Skin epidermis (tissue), 12 donors: ENCODE measurements around the gene PLCG1.
A peak's percentile ranks its signal among the peaks of the same experiment; 100 is the strongest.

ENCODE experiments used
- H3K27ac ChIP-seq, 21 experiments: fragments of 200-600 bp; sonication (generic) in 11 of 21; one replicate each; pipeline ENCODE4 v1.5.0; 2020; ENCODE audit warnings: mild to moderate bottlenecking in 3 of 21, inconsistent platforms in 2 of 21, moderate library complexity in 2 of 21
- H3K4me3 ChIP-seq, 7 experiments: fragments of 200-600 bp; sonication (generic) in 2 of 7; one replicate each; pipeline ENCODE4 v1.5.0; 2020; ENCODE audit warnings: inconsistent platforms in 2 of 7, mild to moderate bottlenecking in 2 of 7, moderate library complexity in 1 of 7

PLCG1 gene

DNA sequence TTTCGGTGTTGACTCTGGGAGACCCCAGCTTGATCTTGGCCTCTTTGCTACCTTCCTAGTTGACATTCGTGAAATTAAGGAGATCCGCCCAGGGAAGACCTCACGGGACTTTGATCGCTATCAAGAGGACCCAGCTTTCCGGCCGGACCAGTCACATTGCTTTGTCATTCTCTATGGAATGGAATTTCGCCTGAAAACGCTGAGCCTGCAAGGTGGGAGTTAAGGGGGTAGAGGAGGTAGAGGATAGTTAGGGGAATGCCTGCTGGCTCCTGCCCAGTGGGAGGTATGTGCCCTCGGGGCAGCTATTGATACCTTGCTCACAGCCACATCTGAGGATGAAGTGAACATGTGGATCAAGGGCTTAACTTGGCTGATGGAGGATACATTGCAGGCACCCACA, 22.2 kb downstream of the PLCG1 start:
- peak overlapping the region in 11 of 21 experiments; percentile 2 to 90 (median 79) for H3K27ac ChIP-seq
- no peak overlapping the region for H3K4me3 ChIP-seq

DNA sequence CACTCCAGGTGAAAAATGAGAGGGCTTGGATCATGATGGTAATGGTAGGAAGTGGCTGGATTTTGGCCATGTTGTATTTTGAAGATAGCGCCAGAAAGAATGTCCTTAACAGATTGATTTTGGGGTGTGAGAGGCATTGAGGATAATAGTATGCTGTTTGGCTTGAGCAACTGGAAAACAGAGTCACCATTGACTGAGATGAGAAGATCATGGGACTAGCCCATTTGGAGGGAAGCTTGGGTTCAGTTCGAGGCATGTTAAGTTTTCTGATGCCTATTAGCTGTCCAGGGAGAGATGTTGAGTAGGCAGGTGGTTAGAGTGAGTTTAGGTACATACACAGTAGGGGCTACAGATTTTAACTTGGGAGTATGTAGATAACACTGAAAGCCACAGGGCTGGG, 23.3 kb downstream of the PLCG1 start:
- peak overlapping the region in 5 of 21 experiments; percentile 12 to 90 (median 27) for H3K27ac ChIP-seq
- no peak overlapping the region for H3K4me3 ChIP-seq

DNA sequence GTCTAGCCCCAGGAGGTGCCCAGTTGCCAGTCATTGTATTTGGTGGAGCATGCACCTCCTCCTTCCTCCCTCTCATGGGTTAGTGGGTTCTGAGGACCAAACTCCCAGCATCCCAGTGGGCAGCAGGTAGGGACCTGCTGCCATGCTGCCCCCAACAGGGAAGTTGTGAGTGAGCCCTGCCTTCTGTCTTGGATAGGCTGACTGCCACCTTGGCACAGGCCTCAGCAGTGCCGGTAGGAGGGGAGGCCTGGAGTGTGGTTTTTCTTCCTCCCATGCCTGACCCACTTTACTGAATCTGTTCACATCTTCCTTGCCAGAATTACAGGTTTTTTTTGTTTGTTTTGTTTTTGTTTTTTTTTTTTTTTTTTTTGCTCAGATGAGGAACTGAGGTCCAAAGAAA, 24.5 kb downstream of the PLCG1 start:
- peak overlapping the region in 8 of 21 experiments; percentile 11 to 63 (median 26) for H3K27ac ChIP-seq
- H3K4me3 ChIP-seq: no peak overlapping the region

DNA sequence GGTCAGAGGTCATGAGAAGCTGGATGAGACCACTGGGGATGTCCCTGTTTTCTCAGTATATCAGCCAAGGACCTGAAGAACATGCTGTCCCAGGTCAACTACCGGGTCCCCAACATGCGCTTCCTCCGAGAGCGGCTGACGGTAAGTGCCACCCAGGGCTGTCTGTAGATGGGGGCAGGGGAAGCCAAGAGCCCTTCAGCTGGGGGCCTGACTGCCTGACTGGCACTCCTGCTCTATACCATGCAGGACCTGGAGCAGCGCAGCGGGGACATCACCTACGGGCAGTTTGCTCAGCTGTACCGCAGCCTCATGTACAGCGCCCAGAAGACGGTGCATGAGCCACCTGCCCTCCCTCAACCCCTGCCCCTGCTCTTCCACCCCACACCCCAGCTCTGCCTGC, 25.1 kb downstream of the PLCG1 start:
- Histone ChIP-seq H3K27ac (peak overlapping the region in 4 of 21 experiments; percentile 7 to 43 (median 22)), H3K4me3 (no peak overlapping the region)

DNA sequence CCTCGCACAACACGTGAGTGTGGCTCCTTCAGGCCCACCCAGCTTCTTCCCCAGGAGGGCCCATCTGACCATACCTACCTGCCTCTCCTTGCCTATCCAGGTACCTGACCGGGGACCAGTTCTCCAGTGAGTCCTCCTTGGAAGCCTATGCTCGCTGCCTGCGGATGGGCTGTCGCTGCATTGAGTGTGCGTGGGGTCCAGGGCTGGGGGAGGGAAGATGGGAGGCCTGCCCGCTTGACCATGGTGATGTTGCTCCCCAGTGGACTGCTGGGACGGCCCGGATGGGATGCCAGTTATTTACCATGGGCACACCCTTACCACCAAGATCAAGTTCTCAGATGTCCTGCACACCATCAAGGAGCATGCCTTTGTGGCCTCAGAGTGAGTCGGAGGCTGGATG, 26.5 kb downstream of the PLCG1 start:
- Histone ChIP-seq H3K27ac (no peak overlapping the region), H3K4me3 (no peak overlapping the region)

DNA sequence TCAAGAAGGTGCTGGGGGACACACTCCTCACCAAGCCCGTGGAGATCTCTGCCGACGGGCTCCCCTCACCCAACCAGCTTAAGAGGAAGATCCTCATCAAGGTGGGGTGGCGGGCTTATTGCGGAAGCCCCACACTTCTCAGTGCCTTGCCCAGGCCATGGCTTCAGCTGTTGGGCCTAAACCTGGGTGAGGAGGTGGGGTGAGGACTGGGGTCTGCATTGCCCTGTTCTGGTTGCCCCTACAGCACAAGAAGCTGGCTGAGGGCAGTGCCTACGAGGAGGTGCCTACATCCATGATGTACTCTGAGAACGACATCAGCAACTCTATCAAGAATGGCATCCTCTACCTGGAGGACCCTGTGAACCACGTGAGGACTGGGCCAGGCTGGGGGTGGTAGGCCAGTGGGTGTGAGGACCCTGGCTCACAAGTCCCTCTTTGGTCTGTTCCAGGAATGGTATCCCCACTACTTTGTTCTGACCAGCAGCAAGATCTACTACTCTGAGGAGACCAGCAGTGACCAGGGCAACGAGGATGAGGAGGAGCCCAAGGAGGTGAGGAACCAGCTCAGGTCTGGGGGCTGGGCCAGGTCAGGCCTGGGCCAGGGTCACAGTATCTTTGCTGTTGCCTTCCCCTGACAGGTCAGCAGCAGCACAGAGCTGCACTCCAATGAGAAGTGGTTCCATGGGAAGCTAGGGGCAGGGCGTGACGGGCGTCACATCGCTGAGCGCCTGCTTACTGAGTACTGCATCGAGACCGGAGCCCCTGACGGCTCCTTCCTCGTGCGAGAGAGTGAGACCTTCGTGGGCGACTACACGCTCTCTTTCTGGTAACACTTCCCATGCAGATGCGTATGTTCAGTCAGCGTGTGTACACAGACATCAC, 27.9 kb downstream of the PLCG1 start:
- Histone ChIP-seq H3K27ac (no peak overlapping the region), H3K4me3 (no peak overlapping the region)

DNA sequence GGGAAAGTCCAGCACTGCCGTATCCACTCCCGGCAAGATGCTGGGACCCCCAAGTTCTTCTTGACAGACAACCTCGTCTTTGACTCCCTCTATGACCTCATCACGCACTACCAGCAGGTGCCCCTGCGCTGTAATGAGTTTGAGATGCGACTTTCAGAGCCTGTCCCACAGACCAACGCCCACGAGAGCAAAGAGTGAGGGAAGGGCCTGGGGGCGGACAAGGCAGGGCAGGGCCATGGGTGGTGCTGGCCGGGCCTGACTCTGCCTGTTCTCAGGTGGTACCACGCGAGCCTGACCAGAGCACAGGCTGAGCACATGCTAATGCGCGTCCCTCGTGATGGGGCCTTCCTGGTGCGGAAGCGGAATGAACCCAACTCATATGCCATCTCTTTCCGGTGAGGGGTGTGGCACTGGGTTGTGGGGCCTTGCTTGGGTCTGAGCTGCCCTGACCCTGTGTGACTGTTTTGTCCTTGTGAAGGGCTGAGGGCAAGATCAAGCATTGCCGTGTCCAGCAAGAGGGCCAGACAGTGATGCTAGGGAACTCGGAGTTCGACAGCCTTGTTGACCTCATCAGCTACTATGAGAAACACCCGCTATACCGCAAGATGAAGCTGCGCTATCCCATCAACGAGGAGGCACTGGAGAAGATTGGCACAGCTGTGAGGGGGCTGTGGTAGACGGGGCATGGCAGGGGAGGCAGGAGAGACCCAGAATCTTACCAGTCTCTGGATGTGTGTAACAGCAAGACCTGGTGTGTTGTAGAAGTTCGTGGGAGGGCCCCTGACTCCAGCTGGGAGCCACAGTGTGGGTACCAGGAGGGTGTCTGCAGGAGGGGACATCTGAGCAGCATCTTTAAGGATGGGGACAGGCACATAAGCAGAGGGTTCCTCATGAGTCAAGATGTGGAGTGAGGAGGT, 29.1 kb downstream of the PLCG1 start:
- no peak overlapping the region for H3K4me3 ChIP-seq
- H3K27ac ChIP-seq: no peak overlapping the region

DNA sequence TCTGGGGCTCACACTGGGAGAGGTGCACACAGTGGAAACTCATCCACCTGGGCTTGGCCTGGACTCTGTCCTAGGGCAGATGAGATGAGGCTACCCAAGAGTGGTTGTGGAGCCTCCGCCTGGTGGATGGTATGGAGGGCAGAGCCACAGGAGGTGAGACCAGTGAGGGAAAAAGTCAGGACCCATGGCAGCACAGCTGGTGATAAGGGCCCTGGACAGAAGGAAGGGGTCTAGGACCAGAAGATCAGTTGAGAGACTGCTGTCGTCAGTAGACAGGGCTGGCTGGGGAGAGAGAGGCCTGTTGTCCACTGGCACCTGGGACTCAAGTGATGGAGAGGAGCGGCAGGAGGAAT, 29.8 kb downstream of the PLCG1 start:
- no peak overlapping the region for H3K4me3 ChIP-seq
- H3K27ac ChIP-seq: peak overlapping the region in 1 of 21 experiments; percentile 17

DNA sequence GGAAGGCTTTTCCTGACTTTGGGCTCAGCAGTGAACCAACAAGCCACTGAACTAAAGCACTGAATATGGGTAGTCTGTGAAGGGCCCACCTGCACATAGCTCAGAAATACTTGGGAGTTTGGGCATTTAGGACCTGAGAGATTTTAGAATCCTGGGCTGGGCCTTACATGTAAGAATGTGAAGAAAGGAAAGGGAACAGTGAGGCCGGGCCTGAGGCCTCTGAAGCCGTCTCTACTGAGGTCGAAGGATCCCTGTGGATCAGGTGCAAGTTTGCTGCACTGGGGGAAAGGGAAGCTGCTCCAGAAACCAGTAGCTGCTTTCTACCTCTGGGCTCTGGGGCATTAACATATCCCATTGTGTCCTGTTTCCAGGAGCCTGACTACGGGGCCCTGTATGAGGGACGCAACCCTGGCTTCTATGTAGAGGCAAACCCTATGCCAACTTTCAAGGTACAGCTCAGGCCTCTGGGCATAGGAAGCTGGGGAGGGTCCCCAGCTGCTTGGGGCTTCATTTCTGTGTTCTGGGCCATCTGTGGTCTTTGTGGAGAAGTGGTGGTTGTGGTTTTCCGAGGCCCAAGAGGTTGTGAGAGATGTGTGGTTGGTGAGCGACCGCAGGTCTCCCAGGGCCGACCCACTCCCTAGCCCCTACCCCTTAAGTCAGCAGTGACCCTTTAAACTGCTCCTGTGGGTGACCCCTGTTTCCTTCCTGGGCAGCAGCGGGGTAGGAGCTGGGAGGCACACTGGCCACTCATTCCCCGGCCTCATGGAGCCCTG, 30.3 kb downstream of the PLCG1 start:
- Histone ChIP-seq H3K27ac (peak overlapping the region in 5 of 21 experiments; percentile 0 to 57 (median 17)), H3K4me3 (no peak overlapping the region)

DNA sequence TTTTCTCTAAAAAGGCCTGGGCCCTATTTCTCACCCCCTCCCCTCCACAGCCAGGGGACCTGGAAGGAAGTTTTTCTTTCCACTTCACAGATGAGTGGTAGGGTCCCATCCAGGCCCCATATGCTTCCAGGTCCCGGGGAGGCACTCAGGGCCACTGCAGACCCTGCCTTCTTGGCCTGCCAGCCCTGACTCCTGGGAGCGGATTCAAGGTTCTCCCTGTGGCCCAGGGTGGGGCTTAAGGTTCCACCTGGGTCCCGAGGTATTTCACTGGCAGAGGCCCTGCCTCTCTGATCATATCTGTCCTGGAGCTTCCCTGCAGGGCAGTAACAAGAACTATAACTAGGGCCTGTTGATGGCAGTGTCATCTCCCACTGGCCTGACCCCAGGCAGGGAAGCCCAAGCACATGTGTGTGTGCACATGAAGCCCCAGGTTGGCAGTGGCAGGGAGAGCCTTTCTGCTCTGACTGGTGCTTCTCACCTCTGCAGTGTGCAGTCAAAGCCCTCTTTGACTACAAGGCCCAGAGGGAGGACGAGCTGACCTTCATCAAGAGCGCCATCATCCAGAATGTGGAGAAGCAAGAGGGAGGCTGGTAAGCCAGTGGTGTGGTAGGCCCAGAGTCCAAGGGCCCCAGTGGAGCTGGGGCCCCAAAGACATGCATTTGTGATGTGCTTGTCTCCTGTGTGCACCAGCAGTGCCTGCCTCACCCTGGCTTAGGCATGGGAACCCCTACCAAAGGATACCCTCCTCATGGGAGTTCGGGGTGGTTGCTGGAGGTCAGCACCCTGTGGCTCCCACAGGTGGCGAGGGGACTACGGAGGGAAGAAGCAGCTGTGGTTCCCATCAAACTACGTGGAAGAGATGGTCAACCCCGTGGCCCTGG, 31.2 kb downstream of the PLCG1 start:
- Histone ChIP-seq H3K4me3 (no peak overlapping the region), H3K27ac (peak overlapping the region in 8 of 21 experiments; percentile 0 to 57 (median 14))

DNA sequence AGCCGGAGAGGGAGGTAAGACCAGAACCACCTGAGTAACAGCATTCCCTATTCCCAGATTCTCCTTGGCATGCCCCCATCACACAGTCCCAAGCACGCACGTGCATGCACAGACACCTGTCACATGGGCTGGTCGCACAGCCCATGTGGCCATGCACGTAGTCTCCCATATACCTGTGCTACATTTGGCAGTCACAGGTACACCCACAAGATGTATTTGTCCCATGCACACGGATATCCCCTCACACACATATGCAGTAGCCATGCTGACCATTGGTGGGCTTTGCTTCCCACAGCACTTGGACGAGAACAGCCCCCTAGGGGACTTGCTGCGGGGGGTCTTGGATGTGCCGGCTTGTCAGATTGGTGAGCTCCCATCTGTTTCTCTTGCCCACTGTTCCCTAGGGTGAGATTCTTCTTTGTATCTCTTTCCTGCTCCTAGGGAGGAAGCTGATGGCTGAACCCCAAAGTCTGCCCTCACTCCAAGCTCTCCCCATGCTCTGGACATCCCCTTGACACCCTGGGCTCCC, 31.9 kb downstream of the PLCG1 start:
- Histone ChIP-seq H3K4me3 (no peak overlapping the region), H3K27ac (peak overlapping the region in 4 of 21 experiments; percentile 1 to 44 (median 22))

DNA sequence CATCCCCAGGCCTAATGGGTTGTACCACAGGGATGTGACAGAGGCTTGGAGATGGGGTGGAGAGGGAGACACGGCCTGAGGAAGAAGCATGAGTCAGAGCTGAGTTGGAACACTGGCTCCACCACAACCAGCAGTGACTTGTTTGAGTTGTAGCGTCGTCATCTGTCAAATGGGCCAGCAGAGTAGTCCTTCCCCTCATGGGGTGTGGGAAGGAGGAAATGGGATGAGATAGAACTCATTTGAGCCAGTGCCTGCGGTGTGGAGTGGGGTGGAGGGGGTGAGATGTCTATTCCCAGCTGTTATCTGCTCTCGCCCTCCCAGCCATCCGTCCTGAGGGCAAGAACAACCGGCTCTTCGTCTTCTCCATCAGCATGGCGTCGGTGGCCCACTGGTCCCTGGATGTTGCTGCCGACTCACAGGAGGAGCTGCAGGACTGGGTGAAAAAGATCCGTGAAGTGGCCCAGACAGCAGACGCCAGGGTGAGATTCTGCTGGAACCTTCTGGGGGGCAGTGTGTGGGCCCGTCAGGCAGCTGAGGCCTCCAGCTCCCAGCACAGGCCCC, 32.5 kb downstream of the PLCG1 start:
- no peak overlapping the region for H3K4me3 ChIP-seq
- peak overlapping the region in 8 of 21 experiments; percentile 4 to 55 (median 34) for H3K27ac ChIP-seq

DNA sequence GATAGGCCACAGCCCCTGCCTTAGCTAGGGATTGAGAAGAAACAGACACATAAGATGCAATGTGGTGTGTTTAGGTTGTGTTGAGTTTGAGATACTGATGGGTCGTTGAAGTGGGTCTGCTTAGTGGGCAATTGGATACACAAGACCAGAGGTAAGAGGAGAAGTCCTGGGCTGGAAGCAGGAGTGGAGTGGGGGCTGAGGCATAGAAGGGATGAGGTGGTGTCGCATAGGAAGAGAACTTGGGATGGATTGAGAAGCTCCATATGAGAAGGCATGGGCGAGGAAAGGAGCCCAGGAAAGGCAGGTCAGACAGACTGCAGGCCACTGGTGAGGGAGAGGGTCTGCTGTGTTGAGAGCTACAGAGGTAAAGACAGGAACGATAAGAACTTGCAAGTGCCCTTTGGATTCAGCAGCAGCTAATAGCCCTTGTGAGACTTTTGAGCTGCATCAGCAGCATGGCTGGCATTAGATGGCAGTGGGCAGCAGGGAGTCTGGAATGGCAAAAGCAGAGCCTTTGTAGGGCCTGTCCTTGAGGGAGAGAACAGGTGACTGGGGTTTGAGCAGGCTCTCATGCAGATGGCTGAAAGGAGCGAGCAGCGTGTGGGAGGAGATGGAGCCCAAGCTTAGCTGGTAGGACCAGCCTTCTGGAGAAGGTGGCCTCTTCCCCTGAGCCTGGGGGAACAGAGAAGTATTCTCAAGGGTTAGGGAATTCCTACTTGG, 33.2 kb downstream of the PLCG1 start:
- Histone ChIP-seq H3K27ac (peak overlapping the region in 9 of 21 experiments; percentile 4 to 55 (median 33)), H3K4me3 (no peak overlapping the region)

DNA sequence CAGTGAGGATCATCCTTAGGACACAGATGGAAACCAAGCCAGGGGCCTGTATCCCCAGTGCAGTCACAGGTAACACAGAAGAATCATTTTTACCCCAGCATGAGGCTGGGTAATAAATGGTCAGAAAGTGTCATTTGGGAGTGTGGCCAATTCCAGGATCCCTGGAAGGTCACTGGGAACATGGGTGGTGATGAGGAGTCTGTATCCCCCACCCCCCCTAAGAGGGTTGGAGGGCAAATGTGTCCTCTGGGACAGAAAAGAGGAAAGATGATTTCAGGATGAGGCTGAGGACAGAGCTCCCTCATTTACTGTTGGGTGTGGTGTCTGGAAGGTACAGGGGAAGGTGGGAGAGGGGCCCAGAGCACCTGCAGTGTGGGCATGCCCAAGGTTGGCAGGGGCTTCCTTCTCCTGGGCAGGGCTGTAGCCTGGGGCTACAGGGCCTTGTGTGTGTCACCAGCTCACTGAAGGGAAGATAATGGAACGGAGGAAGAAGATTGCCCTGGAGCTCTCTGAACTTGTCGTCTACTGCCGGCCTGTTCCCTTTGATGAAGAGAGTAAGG, 34.5 kb downstream of the PLCG1 start:
- Histone ChIP-seq H3K27ac (peak overlapping the region in 14 of 21 experiments; percentile 5 to 73 (median 43)), H3K4me3 (no peak overlapping the region)

DNA sequence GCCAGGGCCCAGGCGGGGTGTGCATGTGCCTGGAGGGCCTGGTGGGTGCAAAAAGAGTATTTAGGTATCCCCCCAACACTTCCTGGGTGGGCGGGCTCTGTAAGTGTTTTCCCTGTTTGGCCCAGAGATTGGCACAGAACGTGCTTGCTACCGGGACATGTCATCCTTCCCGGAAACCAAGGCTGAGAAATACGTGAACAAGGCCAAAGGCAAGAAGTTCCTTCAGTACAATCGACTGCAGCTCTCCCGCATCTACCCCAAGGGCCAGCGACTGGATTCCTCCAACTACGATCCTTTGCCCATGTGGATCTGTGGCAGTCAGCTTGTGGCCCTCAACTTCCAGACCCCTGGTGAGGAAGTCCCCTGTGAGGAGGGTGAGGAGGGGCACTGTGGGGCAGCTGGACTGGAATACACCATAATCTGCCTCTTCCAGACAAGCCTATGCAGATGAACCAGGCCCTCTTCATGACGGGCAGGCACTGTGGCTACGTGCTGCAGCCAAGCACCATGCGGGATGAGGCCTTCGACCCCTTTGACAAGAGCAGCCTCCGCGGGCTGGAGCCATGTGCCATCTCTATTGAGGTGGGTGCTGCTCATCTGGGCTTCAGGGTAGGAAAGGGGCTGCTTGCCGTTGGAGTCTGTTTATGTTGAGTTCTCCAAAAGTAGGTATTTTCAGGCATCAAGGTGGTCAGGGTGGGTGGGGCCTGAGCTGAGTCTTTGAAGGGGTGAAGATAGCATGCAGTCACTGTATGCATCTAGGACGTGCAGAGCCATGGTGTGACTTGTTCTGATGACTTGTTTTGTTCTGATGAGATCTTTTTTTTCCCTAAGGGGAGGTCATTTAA, 35.2 kb downstream of the PLCG1 start:
- peak overlapping the region in 15 of 21 experiments; percentile 22 to 73 (median 42) for H3K27ac ChIP-seq
- H3K4me3 ChIP-seq: no peak overlapping the region

DNA sequence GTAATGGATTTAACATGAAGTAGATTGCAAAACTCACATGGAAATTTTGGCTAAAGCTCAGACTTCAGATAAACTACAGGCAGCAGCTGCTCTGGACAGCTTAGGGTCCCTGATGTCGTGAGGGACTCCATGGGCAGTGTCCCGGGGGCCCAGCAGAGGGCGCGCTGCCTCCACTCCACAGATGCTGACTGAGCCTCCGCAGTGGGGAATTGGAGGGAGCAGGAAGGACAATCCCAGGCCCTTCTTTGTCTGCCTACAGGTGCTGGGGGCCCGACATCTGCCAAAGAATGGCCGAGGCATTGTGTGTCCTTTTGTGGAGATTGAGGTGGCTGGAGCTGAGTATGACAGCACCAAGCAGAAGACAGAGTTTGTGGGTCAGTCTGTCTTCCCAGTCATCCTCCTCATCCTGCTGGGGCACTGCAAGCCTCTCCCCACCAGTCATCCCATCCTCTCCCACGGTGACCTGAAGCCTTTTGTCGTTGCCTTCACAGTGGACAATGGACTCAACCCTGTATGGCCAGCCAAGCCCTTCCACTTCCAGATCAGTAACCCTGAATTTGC, 35.9 kb downstream of the PLCG1 start:
- Histone ChIP-seq H3K4me3 (no peak overlapping the region), H3K27ac (peak overlapping the region in 12 of 21 experiments; percentile 30 to 67 (median 51))
